CD4-positive, alpha-beta T cell (primary cell): ENCODE results near the gene FAM177B. TPM values are rescaled to one million over a fixed set of nuclear protein-coding genes. Genes with fewer than 3 reads are reported as not detected.

Experiments
- ATAC-seq: fragments of 200-7000 bp; cut with Tn5 transposase; one replicate; pipeline ENCODE4 v1.10.0; 2022; ENCODE audit warnings: mild to moderate bottlenecking; ENCODE audit not compliant: poor library complexity
- CTCF ChIA-PET: fragments of 350-600 bp; sonication (Branson Sonifier 250); formaldehyde crosslinking; loops from one replicate; lab custom pipeline; 2021; ENCODE audit warnings: antibody characterized with exemption, inconsistent platforms; lab: Charles Lee
- POLR2A ChIA-PET: fragments of 350-600 bp; sonication (Branson Sonifier 250); formaldehyde crosslinking; loops from one replicate; lab custom pipeline; 2021; ENCODE audit warnings: antibody characterized with exemption, inconsistent platforms; lab: Charles Lee
- DNase-seq, 14 experiments: peaks; one replicate each; pipeline ENCODE4 v3.0.0-alpha.2; 2013 to 2020; ENCODE audit warnings: mixed read lengths in 2 of 14
- H3K27ac ChIP-seq, 2 donors: one replicate each; pipeline versions ENCODE4 v1.5.1 to v1.7.0; 2013; ENCODE audit warnings: low read length in 2 of 2, low read depth in 1 of 2, mild to moderate bottlenecking in 1 of 2
- H3K27me3 ChIP-seq, 2 experiments: 1 replicate in 1 of 2; 2 replicates in 1 of 2; pipeline versions ENCODE4 v1.6.1 to v1.7.0; 2013; ENCODE audit warnings: low read length in 2 of 2, control low read depth in 1 of 2, mild to moderate bottlenecking in 1 of 2, moderate library complexity in 1 of 2; ENCODE audit not compliant: insufficient read depth in 2 of 2, control insufficient read depth in 1 of 2
- H3K36me3 ChIP-seq: one replicate; pipeline ENCODE4 v1.6.1; 2013; ENCODE audit warnings: low read length, control low read depth; ENCODE audit not compliant: insufficient read depth
- H3K4me1 ChIP-seq: one replicate; pipeline ENCODE4 v1.6.1; 2013; ENCODE audit warnings: low read length, control low read depth; ENCODE audit not compliant: insufficient read depth
- H3K4me3 ChIP-seq: one replicate; pipeline ENCODE4 v1.5.1; 2013; ENCODE audit warnings: mild to moderate bottlenecking, low read length, moderate library complexity
- H3K9me3 ChIP-seq, 2 experiments: 1 replicate in 1 of 2; 2 replicates in 1 of 2; pipeline versions ENCODE4 v1.6.1 to v1.7.0; 2013; ENCODE audit warnings: low read length in 2 of 2, mild to moderate bottlenecking in 2 of 2, control low read depth in 1 of 2, moderate library complexity in 1 of 2; ENCODE audit not compliant: control insufficient read depth in 1 of 2, insufficient read depth in 1 of 2
- H3K27ac Mint-ChIP-seq: one replicate; pipeline ENCODE4 v1.8.0; 2020; ENCODE audit warnings: mixed read lengths
- H3K27me3 Mint-ChIP-seq: one replicate; pipeline ENCODE4 v1.8.0; 2021; ENCODE audit warnings: mixed read lengths
- H3K36me3 Mint-ChIP-seq: one replicate; pipeline ENCODE4 v1.8.0; 2021; ENCODE audit warnings: low read depth, mixed read lengths
- H3K4me1 Mint-ChIP-seq: one replicate; pipeline ENCODE4 v1.8.0; 2021; ENCODE audit warnings: low read depth, mixed read lengths
- H3K4me3 Mint-ChIP-seq: one replicate; pipeline ENCODE4 v1.8.0; 2020; ENCODE audit warnings: mild to moderate bottlenecking, mixed read lengths
- H3K9me3 Mint-ChIP-seq: one replicate; pipeline ENCODE4 v1.8.0; 2020; ENCODE audit warnings: mixed read lengths
- intact Hi-C, 2 experiments: fragments of 100-400 bp; cut with DNase I in 1 of 2; cut with micrococcal nuclease in 1 of 2; formaldehyde crosslinking; loops; one replicate each; pipeline versions ENCODE4 v1.15.1 to v1.9.0; 2023 to 2025; cut with DNase I, micrococcal nuclease
- polyA plus RNA-seq, 2 donors: library from polyadenylated mRNA; unstranded; fragments of 120-200 nt; gene quantifications; one replicate each; pipeline ENCODE4 v1.2.1, GENCODE V29; 2013
- total RNA-seq, 174 experiments: library from RNA in 2 of 174; stranded (reverse) in 2 of 174; gene quantifications; one replicate each; pipeline ENCODE4 v1.2.3 and lab custom pipeline; 2021 to 2026
- TF ChIP-seq, protein P1 (sequence below): fragments of 200-600 bp; IDR thresholded peaks from one replicate; pipeline ENCODE4 v1.8.0; 2022; ENCODE audit warnings: antibody characterized with exemption, mild to moderate bottlenecking

Gene FAM177B
- total RNA-seq (not detected), total RNA-seq (lab: John Stamatoyannopoulos, UW) (0 to 1.1 (median 0.26) reads per million in 172 experiments)
- polyA plus RNA-seq (2013, experiment 1 of 2) = 0.08 TPM
- polyA plus RNA-seq (2013, experiment 2 of 2) = 0.15 TPM

GRCh38 chr1:222736972-222737371, at the start of gene FAM177B:
FAM177B (plus strand) TSS chr1:222737202; CDS start chr1:222746546, 9,344 bp downstream.
- TF ChIP-seq, protein P1, sequence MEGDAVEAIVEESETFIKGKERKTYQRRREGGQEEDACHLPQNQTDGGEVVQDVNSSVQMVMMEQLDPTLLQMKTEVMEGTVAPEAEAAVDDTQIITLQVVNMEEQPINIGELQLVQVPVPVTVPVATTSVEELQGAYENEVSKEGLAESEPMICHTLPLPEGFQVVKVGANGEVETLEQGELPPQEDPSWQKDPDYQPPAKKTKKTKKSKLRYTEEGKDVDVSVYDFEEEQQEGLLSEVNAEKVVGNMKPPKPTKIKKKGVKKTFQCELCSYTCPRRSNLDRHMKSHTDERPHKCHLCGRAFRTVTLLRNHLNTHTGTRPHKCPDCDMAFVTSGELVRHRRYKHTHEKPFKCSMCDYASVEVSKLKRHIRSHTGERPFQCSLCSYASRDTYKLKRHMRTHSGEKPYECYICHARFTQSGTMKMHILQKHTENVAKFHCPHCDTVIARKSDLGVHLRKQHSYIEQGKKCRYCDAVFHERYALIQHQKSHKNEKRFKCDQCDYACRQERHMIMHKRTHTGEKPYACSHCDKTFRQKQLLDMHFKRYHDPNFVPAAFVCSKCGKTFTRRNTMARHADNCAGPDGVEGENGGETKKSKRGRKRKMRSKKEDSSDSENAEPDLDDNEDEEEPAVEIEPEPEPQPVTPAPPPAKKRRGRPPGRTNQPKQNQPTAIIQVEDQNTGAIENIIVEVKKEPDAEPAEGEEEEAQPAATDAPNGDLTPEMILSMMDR = no peak
- Histone ChIP-seq H3K36me3 (peaks cover 29% of the 10 kb centered on the region), H3K4me3 (no peak within 1 kb of the TSS), H3K27me3 (no peaks in the 10 kb centered on the region), H3K27ac (no peak within 1 kb of the TSS), H3K9me3 (no peaks in the 10 kb centered on the region), H3K4me1 (no peaks in the 10 kb centered on the region)
- H3K27ac Mint-ChIP-seq = no peak within 1 kb of the TSS
- DNase-seq = no peak
- ChIA-PET CTCF (no interaction called here), POLR2A (interaction anchor here (2.3 kb wide), 1 partner anchor 24 kb away, joined by 11 read pairs; the partner anchor contains the start of gene BROX)
- no peaks in the 10 kb centered on the region for H3K9me3 Mint-ChIP-seq
- H3K4me3 Mint-ChIP-seq = no peak within 1 kb of the TSS
- no peaks in the 10 kb centered on the region for H3K4me1 Mint-ChIP-seq
- no peak for ATAC-seq
- H3K27me3 Mint-ChIP-seq = no peaks in the 10 kb centered on the region
- H3K36me3 Mint-ChIP-seq = peaks cover 34% of the 10 kb centered on the region
- intact Hi-C loops = loop anchor here (2.0 to 5.0 kb wide), 2 partner anchors 945 to 946 kb away; no protein-coding TSS in a partner anchor

- H3K27me3 Mint-ChIP-seq = no peaks in the 10 kb centered on the region
- peaks cover 45% of the 10 kb centered on the region for H3K36me3 ChIP-seq
- H3K9me3 Mint-ChIP-seq = no peaks in the 10 kb centered on the region
- intact Hi-C loops = no loop called here
- peaks cover 67% of the 10 kb centered on the region for H3K36me3 Mint-ChIP-seq
- H3K9me3 ChIP-seq = no peaks in the 10 kb centered on the region
- DNase-seq (no peak), ATAC-seq (no peak)
- no peak overlapping the region for H3K27ac ChIP-seq
- H3K27me3 ChIP-seq = no peaks in the 10 kb centered on the region
- ChIA-PET POLR2A (no interaction called here), CTCF (no interaction called here)
- no peak overlapping the region for H3K4me3 Mint-ChIP-seq
- H3K4me1 ChIP-seq = no peaks in the 10 kb centered on the region
- no peak overlapping the region for H3K4me3 ChIP-seq
- peaks cover 25% of the 10 kb centered on the region for H3K4me1 Mint-ChIP-seq
- H3K27ac Mint-ChIP-seq = no peak overlapping the region
- TF ChIP-seq, protein P1 = no peak
These were observed 46.0 kb upstream of the FAM177B start for GRCh38 chr1:222691016-222691415.

- no peak for ATAC-seq
- no peak overlapping the region for H3K4me3 Mint-ChIP-seq
- Histone ChIP-seq H3K9me3 (no peaks in the 10 kb centered on the region), H3K4me3 (no peak overlapping the region), H3K4me1 (no peaks in the 10 kb centered on the region), H3K27me3 (no peaks in the 10 kb centered on the region), H3K36me3 (peaks cover 37% of the 10 kb centered on the region), H3K27ac (no peak overlapping the region)
- peaks cover 57% of the 10 kb centered on the region for H3K36me3 Mint-ChIP-seq
- H3K27me3 Mint-ChIP-seq = no peaks in the 10 kb centered on the region
- no peak for DNase-seq
- intact Hi-C loops = no loop called here
- POLR2A ChIA-PET = interaction anchor here (1.7 kb wide), 1 partner anchor 16 kb away, joined by 5 read pairs; no protein-coding TSS in a partner anchor
- no peaks in the 10 kb centered on the region for H3K9me3 Mint-ChIP-seq
- H3K4me1 Mint-ChIP-seq = peaks cover 37% of the 10 kb centered on the region
- TF ChIP-seq, protein P1 = no peak
- CTCF ChIA-PET = no interaction called here
- H3K27ac Mint-ChIP-seq = no peak overlapping the region
These were observed 42.1 kb upstream of the FAM177B start for GRCh38 chr1:222694927-222695326.
